GM18507 (cell line): ENCODE results near the gene NUDT4.

Experiments used
- DNase-seq: peaks from one replicate; pipeline ENCODE4 v3.0.0; 2011; ENCODE audit warnings: low read depth; ENCODE audit not compliant: insufficient read length; ENCODE audit errors: extremely low spot score
- FAIRE-seq: peaks from 2 replicates; lab custom pipeline; 2011; peaks lifted over from hg19 to GRCh38; lab: Jason Lieb, UNC

The NUDT4 gene

DNA sequence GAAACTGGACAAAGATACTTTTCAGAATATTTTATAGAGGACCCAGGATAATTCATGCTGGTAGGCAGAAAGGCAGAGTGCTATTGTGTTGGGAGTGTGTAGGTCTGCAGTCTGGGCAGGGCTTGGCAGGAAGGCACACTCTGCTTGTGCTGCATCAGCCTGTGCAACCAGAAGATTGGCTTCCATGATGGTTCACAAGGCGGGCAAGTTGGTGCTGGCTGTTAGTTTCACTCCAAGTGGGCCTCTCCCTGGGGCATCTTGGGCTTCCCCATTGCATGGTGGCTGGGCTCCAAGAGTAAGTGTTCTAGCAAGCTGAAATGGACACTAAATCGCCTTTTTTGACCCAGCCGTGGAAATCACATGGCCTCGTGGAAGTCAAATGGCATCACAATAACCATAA lies 65.9 kb downstream of the NUDT4 start:
- no peak for FAIRE-seq
- DNase-seq: no peak

DNA sequence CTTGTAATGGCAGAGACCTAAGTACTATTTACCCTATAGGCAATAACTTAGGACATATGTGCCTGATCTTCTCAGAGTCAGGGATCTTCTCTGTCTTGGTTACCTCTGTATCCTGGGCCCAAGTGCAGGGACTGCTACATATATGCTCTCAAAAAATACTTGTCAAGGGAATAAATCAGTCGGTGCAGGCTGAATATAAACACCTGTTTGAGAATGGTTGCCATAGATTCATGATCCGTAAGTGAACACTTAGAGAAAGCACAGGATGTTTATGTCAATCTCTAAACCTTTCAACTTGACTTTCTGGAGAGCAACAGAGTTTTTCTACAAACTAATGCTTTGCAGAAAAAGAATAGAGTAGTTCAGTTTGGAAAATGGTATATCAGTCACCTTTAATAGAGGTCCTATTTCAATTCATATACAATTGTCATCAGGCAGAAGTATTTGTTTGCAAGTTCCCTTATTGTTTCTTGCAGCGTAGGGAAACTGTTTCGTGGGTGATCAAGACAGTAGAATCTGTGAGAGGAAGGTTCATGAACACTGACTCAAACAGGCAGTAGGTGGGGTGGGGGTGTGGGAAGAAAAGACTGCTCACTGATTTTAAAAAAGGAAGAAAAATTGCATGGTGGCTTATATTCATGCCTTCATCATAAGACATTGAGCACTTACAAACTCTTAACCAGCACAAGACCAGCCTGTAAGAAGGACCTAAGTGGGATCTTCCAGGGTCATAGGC lies 70.0 kb downstream of the NUDT4 start:
- DNase-seq: no peak

DNA sequence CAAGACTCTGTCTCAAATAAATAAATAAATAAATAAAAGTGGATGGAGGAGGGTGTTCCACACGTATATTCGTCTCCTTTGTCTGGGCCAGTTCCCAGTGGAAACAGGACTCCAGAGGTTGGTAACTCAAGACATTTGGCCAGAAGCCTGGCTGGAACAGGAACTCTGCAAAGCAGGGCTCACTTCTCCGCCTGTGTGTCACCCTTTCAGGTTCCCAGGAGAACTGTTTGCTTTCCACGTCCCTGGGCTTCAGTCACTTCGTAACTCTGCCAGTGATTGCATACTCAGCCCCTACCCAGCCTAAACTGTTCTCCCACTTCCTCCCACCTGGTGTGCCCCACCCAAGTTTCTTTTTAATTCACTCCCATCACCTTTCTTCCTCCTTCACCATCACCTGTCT lies 71.1 kb downstream of the NUDT4 start:
- DNase-seq (no peak), FAIRE-seq (no peak)

More for the DNA sequence above, 70.0 kb downstream of the NUDT4 start:
- no peak for FAIRE-seq

DNA sequence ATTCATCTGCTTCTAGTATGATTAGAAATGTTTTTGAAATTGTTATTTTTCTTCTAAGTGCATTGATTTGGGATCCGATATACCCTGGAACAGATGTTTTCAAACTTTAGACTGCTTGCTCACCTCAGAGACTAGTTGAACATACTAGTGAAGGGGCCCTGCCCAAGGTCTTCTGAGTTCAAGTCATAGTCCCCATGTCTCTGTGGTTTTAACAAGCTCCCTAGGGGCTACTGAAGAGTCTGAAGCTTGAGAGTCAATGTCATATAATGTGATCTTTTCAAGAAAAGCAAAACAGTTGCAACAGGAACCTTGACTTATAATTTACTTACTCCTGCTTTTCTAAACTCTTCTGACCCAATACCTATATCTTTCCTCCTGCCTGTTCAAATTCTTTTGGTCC lies 71.6 kb downstream of the NUDT4 start:
- DNase-seq: peak; percentile 17
- FAIRE-seq: peak; percentile 66

DNA sequence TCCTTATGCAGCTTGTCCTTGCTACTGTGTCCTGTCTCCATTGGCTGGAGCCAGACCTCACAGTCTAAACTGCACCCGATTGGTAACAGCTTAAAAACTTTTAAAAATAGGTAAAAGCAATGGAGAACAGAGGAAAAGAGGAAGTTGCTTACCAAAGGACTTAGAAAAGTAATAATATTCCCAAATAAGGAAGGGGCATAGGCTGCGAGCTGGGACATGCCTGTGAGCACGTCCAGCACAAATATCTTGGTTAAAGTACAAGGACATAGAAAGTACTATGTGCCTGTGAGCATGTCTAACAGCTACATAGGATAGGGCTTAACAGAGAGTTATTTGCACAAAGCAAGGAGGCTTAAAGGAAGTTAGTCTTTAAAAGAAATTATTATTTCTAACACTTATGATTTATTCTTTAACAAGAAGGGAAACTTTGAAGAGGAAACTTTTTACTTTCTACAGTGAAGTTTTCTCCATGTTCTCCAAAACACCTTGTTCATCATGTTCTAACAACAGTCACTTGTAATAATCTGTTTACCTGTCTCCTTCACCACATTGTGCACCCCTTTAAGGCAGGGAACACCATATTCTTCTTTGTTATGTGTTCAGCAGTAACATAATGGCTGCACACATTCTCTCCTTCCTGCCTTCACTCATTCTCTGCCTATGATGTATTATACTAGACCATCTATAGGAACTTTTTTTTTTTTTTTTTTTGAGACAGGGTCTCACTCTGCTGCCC lies 73.9 kb downstream of the NUDT4 start:
- FAIRE-seq (no peak), DNase-seq (no peak)

DNA sequence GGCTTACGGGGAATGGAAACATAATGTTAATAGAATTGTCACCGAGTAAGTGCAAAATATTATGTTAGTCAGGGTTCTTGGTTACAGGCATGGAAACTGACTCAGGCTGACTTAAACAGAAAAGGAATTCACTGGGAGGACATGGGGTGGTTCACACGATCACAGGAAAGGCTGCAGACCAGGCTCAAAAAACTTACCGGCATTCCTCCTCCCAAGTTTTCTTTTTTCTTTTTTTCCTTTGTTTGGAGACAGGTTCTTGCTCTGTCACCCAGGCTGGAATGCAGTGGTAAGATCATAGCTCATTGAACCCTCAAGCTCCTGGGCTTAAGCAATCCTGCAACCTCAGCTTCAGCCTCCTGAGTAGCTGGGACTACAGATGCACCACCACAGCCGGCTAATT lies 75.9 kb downstream of the NUDT4 start:
- FAIRE-seq (no peak), DNase-seq (no peak)

DNA sequence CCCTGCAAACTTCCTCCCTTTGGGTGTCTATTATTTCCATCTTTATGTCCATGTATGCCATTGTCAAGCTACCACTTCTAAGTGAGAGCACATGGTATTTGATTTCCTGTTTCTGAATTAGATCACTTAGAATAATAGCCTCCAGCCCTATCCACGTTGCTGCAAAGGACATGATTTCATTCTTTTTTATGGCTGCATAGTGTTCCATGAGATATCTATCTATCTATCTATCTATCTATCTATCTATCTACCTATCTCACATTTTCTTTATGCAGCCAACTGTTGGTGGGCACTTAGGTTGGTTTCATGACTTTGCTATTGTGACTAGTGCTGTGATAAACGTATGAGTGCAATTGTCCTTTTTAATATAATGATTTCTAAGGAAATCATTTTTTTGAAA lies 78.4 kb downstream of the NUDT4 start:
- FAIRE-seq (no peak), DNase-seq (no peak)
